ACC112 (cell line): ENCODE results near the gene UBN1.

Experiments
- H2AFZ ChIP-seq: fragments of 200-600 bp; sonication (generic); one replicate; pipeline ENCODE4 v1.6.0; 2017; ENCODE audit warnings: antibody characterized with exemption, low read length; ENCODE audit not compliant: unreplicated experiment
- H3K27ac ChIP-seq: fragments of 200-600 bp; sonication (generic); 2 replicates; pipeline ENCODE4 v1.5.1; 2014; ENCODE audit warnings: low read depth, mild to moderate bottlenecking, antibody characterized with exemption, low read length, moderate library complexity
- H3K27me3 ChIP-seq: fragments of 200-600 bp; sonication (generic); 2 replicates; pipeline ENCODE4 v1.6.1; 2014; ENCODE audit warnings: mild to moderate bottlenecking, antibody characterized with exemption, low read length, moderate library complexity, mixed read lengths; ENCODE audit not compliant: insufficient read depth
- H3K36me3 ChIP-seq: fragments of 200-600 bp; sonication (generic); 2 replicates; pipeline ENCODE4 v1.6.1; 2016; ENCODE audit warnings: mild to moderate bottlenecking, antibody characterized with exemption, low read length, moderate library complexity, mixed read lengths; ENCODE audit not compliant: insufficient read depth
- H3K4me1 ChIP-seq: fragments of 200-600 bp; sonication (generic); one replicate; pipeline ENCODE4 v1.6.1; 2016; ENCODE audit warnings: low read length, mixed read lengths; ENCODE audit not compliant: insufficient read depth, unreplicated experiment, control insufficient read depth
- H3K4me3 ChIP-seq: fragments of 200-600 bp; sonication (generic); 2 replicates; pipeline ENCODE4 v1.5.1; 2014; ENCODE audit warnings: mild to moderate bottlenecking, low read depth, low read length
- H3K79me2 ChIP-seq: fragments of 200-600 bp; sonication (generic); one replicate; pipeline ENCODE4 v1.6.0; 2016; ENCODE audit warnings: low read length; ENCODE audit not compliant: control insufficient read depth, unreplicated experiment, insufficient read depth

The UBN1 gene

DNA sequence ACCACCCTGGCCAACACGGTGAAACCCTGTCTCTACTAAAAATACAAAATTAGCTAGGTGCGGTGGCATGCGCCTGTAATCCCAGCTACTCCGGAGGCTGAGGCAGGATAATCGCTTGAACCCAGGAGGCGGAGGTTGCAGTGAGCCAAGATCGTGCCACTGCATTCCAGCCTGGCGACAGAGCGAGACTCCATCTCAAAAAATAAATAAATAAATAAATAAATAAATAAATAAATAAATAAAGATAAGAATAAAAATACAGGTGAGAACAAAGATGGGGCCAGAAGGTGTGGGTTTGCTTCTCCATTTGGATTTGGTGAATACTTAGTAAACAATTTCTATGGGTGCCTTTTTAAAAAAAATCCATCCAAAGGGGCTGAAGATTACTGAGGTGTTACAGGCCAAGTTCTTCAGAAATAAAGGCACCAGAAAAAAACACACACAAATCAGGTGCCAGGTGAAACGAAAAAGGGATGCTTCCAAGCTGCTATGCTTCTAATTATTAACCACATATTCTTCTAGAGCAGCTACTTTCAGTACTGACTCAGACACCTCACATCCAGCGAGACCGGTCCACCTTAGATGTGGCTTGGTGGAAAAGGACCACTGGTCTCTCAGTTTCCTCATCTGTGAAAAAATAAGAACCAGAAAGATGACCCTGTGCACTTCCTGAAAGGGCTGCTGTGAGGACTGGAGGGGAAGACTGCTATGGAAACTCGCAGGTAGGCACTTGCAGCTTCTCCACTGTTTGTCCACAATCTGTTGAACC lies 9.4 kb upstream of the UBN1 start:
- H2AFZ ChIP-seq = no peak overlapping the region
- no peak overlapping the region for H3K27ac ChIP-seq

DNA sequence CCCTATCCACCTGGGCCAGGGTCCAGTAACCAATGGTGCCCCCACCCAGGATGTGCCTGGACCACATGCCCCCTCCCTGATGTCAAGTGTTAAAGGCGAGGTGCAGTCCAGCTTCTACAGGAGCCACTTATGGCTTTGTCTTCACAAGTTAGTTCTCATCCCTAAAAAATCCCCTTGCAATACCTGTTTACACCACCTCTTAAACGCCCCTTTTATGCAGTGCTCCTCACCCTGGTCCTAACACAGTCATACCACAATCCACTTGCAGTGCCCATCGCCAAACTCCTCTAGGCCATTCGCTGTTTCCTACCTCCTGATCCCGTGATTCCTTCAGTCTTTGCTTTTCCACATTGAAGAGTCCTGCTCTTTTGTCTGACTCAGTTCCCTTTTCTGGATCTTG lies 7.3 kb upstream of the UBN1 start:
- Histone ChIP-seq H3K27ac (no peak overlapping the region), H3K79me2 (peaks cover 15% of the 10 kb centered on the region), H3K4me1 (no peaks in the 10 kb centered on the region), H3K27me3 (no peaks in the 10 kb centered on the region), H3K36me3 (peaks cover 39% of the 10 kb centered on the region), H3K4me3 (no peak overlapping the region), H2AFZ (no peak overlapping the region)

More for the DNA sequence above, 9.4 kb upstream of the UBN1 start:
- H3K36me3 ChIP-seq = peaks cover 34% of the 10 kb centered on the region; the same call in 1 of the 2 replicates
- no peaks in the 10 kb centered on the region for H3K27me3 ChIP-seq
- peaks cover 12% of the 10 kb centered on the region for H3K79me2 ChIP-seq
- no peaks in the 10 kb centered on the region for H3K4me1 ChIP-seq
- H3K4me3 ChIP-seq = no peak overlapping the region

DNA sequence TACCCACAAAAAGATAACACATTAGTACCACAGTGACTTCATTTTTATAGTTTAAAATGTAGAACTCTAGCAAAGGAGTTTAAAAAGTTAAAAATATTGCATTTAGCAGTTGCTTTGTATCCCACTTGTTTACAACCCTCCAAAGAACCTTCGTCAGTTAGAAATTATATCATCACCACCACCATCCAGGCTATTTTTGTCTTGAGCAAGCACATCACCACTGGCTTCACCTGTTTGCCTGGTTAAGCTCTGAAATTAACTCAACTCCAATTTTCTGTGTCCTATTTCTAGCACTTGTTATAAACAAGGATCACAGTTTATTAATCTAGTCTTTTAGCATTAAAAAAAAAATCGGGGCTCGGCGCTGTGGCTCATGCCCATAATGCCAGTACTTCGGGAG lies 6.3 kb upstream of the UBN1 start:
- H3K36me3 ChIP-seq = peaks cover 35% of the 10 kb centered on the region
- no peaks in the 10 kb centered on the region for H3K27me3 ChIP-seq
- H3K4me1 ChIP-seq = peaks cover 8% of the 10 kb centered on the region

DNA sequence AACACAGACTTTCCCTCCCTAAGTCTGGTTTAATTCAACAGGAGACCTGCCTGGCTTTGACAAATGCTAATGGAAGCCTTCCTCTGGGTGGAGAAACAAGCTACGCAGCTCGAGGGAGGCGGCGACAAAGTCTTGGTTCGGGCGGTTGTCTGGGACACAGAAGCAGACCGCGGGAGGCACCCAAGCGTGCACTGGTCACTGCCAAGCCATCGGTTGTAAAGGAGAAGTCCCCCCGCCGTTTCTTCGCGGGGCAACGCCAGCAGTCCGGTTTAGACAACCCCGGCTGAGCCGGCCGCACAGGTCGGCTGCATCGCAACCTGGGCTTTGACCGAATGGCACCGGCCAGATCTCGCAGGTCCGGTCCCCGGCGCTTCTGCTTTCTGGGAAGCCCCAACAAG lies 779 bp upstream of the UBN1 start:
- Histone ChIP-seq H3K4me1 (peaks cover 23% of the 10 kb centered on the region), H2AFZ (peak overlapping the region; percentile 75)

More for the DNA sequence above, 6.3 kb upstream of the UBN1 start:
- no peak overlapping the region for H3K4me3 ChIP-seq
- peaks cover 26% of the 10 kb centered on the region for H3K79me2 ChIP-seq
- no peak overlapping the region for H3K27ac ChIP-seq
- no peak overlapping the region for H2AFZ ChIP-seq

DNA sequence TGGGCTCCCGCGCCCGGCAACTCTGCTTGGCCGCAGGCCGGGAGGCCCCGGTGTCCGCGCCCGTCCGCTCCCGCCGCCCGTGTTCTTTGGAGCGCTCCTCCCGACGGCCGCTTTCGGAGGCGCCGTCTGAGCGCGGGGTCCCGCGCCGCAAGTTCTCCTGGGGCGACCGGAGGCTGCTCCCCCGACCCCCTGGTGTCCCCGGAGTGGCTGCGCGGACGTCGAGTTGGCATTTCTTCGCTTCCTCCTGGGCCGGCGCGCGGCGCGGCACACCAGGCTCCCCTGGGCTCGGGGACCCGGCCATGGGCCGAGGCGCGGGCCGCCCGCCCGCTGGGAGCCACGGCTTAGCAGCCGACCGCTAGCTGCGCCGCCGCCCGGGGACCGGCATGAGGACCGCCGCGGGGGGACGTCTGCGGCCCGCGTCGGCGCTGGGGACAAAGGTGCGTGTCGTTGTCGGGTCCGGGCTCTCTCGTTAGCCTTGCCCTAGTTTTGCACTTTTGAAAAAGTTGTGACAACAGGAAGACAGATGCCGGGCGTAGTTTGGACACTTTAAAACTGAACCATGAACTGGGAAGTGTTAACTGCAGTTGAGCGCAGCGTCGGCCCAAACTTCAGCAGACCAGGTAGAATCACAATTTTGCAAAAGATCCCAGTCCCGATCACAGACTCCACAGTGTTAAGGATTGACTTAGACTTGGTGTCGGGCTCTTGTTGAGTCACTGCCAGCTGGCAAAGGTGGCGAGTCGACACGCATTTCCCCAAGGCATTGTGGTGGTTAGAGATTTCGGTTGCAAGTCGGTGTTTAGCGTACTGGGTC lies 700 bp downstream of the UBN1 start:
- Histone ChIP-seq H3K27me3 (no peaks in the 10 kb centered on the region), H2AFZ (peak overlapping the region; percentile 75), H3K36me3 (peaks cover 14% of the 10 kb centered on the region), H3K27ac (peak overlapping the region; percentile 88), H3K4me3 (peak overlapping the region; percentile 88), H3K79me2 (peaks cover 81% of the 10 kb centered on the region), H3K4me1 (peaks cover 37% of the 10 kb centered on the region)

More for the DNA sequence above, 779 bp upstream of the UBN1 start:
- Histone ChIP-seq H3K36me3 (peaks cover 15% of the 10 kb centered on the region; the same call in 1 of the 2 replicates), H3K27me3 (no peaks in the 10 kb centered on the region), H3K27ac (peak overlapping the region; percentile 88), H3K4me3 (peak overlapping the region; percentile 88), H3K79me2 (peaks cover 68% of the 10 kb centered on the region)

DNA sequence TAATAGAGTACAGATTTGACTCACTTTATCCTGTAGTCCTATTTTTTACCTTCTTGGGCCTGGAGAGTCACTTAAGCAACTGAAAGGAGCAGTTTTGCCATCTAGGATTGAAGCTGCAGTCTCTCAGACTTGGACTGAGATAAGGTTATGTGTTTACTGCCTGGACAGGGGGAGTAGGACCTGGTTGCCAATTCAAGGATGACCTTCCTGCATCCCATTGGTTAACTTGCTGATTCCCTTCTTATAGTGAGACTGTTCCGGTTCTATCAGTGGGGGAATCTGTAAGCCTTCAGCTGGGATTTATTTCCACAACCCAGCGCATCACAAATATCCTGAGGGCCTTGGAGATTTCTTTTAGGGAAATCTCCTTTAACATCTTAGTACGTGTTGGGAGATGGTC lies 2.9 kb downstream of the UBN1 start:
- Histone ChIP-seq H3K27ac (no peak overlapping the region), H3K36me3 (peaks cover 10% of the 10 kb centered on the region), H3K27me3 (no peaks in the 10 kb centered on the region), H3K4me3 (peak overlapping the region; percentile 88), H2AFZ (no peak overlapping the region), H3K79me2 (peaks cover 86% of the 10 kb centered on the region), H3K4me1 (peaks cover 39% of the 10 kb centered on the region)

DNA sequence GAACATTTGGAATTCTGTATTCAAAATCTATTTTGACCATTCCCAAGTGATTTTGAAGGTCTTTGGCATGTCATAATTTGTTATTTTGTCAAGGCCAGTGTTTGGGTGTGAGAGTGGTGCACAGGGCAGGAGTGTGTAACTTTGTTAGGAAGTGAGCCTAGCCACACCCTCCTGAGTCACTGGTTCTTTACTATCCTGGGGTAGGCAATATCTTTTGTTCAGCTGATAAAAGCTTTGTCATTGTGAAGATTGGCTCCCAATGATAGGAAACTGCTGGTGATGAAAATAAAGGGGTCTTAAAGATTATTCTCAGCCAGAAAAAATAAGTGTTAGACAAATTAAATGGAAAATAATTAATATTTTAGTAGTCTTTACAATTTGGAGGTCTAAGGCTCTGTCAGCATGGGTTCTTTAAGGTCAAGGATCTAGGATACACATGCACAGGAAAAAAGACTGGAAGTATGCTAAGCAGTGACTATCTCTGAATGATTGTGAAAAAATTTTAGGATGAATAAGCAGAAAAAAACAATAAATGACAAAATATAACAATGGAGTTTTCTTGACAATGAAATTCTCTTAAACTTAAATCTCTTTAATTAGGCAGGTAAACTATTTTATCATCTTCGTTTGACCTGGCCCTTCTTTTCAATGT lies 5.1 kb downstream of the UBN1 start:
- Histone ChIP-seq H3K36me3 (peaks cover 17% of the 10 kb centered on the region), H3K27me3 (no peaks in the 10 kb centered on the region), H3K4me1 (peaks cover 31% of the 10 kb centered on the region), H3K79me2 (peaks cover 75% of the 10 kb centered on the region), H2AFZ (no peak overlapping the region), H3K4me3 (peak overlapping the region; percentile 41; the same call in 1 of the 2 replicates), H3K27ac (peak overlapping the region; percentile 65)

DNA sequence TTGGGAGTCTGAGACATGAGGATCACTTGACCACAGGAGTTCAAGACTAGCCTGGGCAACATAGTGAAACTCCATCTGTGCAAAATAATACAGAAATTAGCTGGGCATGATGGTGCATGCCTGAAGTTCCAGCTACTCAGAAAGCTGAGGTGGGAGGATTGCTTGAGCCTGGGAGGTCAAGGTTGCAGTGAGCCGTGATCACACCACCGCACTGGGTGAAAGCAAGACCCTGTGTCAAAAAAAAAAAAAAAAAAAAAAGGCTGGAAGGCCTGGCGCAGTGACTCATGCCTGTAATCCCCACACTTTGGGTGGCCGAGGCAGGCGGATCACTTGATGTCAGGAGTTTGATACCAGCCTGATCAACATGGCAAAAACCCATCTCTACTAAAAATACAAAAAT lies 8.1 kb downstream of the UBN1 start:
- H3K36me3 ChIP-seq = peaks cover 41% of the 10 kb centered on the region
- H3K27me3 ChIP-seq = no peaks in the 10 kb centered on the region

DNA sequence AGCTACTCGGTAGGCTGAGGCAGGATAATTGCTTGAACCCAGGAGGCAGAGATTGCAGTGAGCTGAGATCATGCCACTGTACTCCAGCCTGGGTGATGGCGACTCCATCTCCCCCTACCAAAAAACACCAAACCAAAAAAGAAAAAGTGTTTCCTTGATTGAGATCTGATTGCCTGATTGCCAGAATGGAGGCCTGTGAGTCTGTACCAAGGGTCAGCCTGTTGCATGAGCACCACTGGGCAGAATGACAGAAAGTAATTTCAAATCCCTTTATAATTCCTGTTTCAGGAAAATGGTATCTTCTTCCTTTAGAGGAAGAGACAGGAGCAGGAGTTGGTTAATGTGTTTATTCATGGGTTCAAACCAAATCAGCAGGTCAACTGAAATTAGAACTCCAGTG lies 8.5 kb downstream of the UBN1 start:
- Histone ChIP-seq H3K4me1 (peaks cover 22% of the 10 kb centered on the region), H3K79me2 (peaks cover 45% of the 10 kb centered on the region), H3K36me3 (peaks cover 43% of the 10 kb centered on the region), H3K27me3 (no peaks in the 10 kb centered on the region), H3K27ac (no peak overlapping the region), H3K4me3 (no peak overlapping the region), H2AFZ (no peak overlapping the region)

More for the DNA sequence above, 8.1 kb downstream of the UBN1 start:
- Histone ChIP-seq H3K27ac (no peak overlapping the region), H3K4me3 (no peak overlapping the region), H3K79me2 (peaks cover 45% of the 10 kb centered on the region), H3K4me1 (peaks cover 27% of the 10 kb centered on the region), H2AFZ (no peak overlapping the region)

DNA sequence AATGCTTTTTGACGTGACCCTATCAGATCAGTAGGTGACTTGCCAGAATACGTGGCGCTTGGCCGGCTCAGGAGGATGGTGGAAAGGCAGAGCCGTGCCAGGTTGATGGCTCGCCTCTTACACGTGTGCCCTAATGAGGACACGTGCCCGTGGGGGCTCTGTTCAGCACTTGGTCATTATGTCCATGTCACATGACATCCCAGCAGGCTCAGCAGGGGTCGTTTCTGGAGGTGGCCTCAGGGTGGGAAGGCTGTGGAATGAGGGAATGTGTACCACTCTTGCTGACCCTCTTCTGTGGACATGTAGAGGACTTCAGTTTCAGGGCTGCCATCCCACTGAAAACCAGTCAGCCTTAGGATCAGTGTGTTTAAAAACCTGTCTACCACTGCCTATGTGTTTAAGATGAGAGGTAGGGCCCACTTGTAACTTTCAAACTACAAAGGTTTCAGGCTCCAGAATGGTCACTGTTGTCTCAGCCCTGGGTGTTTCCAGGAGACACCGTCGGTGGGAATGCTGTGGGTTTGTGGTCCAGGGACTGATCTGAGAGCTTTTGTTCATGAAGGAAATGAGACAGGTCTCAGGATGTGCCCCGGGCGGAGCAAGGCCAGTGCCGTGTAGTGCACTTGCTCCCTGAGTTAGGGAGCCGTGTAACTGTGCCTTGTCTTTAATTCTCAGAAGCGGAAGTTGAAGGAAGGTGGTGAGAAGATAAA lies 12.1 kb downstream of the UBN1 start:
- H3K27ac ChIP-seq = peak overlapping the region; percentile 21; the same call in 1 of the 2 replicates
- H3K27me3 ChIP-seq = no peaks in the 10 kb centered on the region
- H3K36me3 ChIP-seq = peaks cover 37% of the 10 kb centered on the region
- H3K4me1 ChIP-seq = peaks cover 3% of the 10 kb centered on the region
- H2AFZ ChIP-seq = no peak overlapping the region
- peaks cover 40% of the 10 kb centered on the region for H3K79me2 ChIP-seq
- H3K4me3 ChIP-seq = no peak overlapping the region
